ENCODE measurements around the gene HINT2.

The HINT2 gene

GRCh38 chr9:35840881-35841644 is 26.2 kb upstream of the HINT2 start:
- no peak for DNase-seq

GRCh38 chr9:35839926-35840325 is 25.1 kb upstream of the HINT2 start:
- no peak for DNase-seq

- no peak for DNase-seq
These were observed 21.8 kb upstream of the HINT2 start for GRCh38 chr9:35836595-35836994.

GRCh38 chr9:35835766-35836165 is 20.9 kb upstream of the HINT2 start:
- DNase-seq: no peak

- no peak for DNase-seq
These were observed 20.4 kb upstream of the HINT2 start for GRCh38 chr9:35835216-35835632.

- DNase-seq: no peak
These were observed 19.7 kb upstream of the HINT2 start for GRCh38 chr9:35834260-35835215.

GRCh38 chr9:35832814-35833213 is 18.0 kb upstream of the HINT2 start:
- no peak for DNase-seq

GRCh38 chr9:35831040-35831439 is 16.2 kb upstream of the HINT2 start:
- no peak for DNase-seq

GRCh38 chr9:35829764-35830096 is 14.9 kb upstream of the HINT2 start:
- DNase-seq: no peak

GRCh38 chr9:35829084-35829763 is 14.4 kb upstream of the HINT2 start, which contains the start of gene TMEM8B:
TSS of gene TMEM8B (plus strand) at chr9:35829228. CDS start at chr9:35829448, 220 bp downstream.
- peak; percentile 95 for DNase-seq

- peak; percentile 35 for DNase-seq
These were observed 13.9 kb upstream of the HINT2 start, which contains the start of gene FAM221B for GRCh38 chr9:35828716-35829083. TSS of gene FAM221B (minus strand) at chr9:35828732. CDS start at chr9:35826161, 2,571 bp downstream.

GRCh38 chr9:35827486-35827885 is 12.6 kb upstream of the HINT2 start:
- no peak for DNase-seq

- peak; percentile 26 for DNase-seq
These were observed 11.3 kb upstream of the HINT2 start for GRCh38 chr9:35826071-35826701.

GRCh38 chr9:35822926-35823325 is 8.1 kb upstream of the HINT2 start:
- DNase-seq: no peak

GRCh38 chr9:35820076-35820475 is 5.2 kb upstream of the HINT2 start:
- no peak for DNase-seq

GRCh38 chr9:35818341-35818740 is 3.5 kb upstream of the HINT2 start:
- DNase-seq: no peak

- DNase-seq: no peak
These were observed 1.9 kb upstream of the HINT2 start for GRCh38 chr9:35816708-35817107.

- peak; percentile 43 for DNase-seq
These were observed 569 bp downstream of the HINT2 start for GRCh38 chr9:35814106-35814840.

GRCh38 chr9:35813434-35814105 is 1.3 kb downstream of the HINT2 start:
- DNase-seq: no peak

GRCh38 chr9:35812025-35812602 is 2.7 kb downstream of the HINT2 start, which contains the start of gene SPAG8:
TSS of gene SPAG8 (minus strand) at chr9:35812262. CDS start at chr9:35812147, 115 bp downstream.
- DNase-seq: peak; percentile 95

Data from activated naive CD4-positive, alpha-beta T cell treated with Interleukin-2 at 50 U/mL for 16 hours (primary cell).